K562 (cell line): Measurements from ENCODE around the gene NODAL. TPM values are rescaled to one million over a fixed set of nuclear protein-coding genes. Genes with fewer than 3 reads are reported as not detected.
A peak's percentile ranks its signal among the peaks of the same experiment; 100 is the strongest.

ENCODE experiments used
- ATAC-seq: fragments of 200-7000 bp; cut with Tn5 transposase; 3 replicates; pipeline ENCODE4 v1.9.1; 2020; ENCODE audit warnings: moderate library complexity
- BruUV-seq: library from RNA; stranded (reverse); fragments of 400-500 nt; replicated peaks from 2 replicates; lab custom pipeline; 2021; lab: Mats Ljungman, UMichigan
- CTCF ChIA-PET: fragments of 300-600 bp; formaldehyde crosslinking; extraction: SDS; loops from one replicate; lab custom pipeline; 2021; ENCODE audit warnings: low intra/inter-chr PET ratio; lab: Yijun Ruan, JAX
- POLR2A ChIA-PET: fragments of 300-600, 350-650 bp; sonication (Branson Sonifier 250); formaldehyde crosslinking; extraction: SDS; loops from one replicate; lab custom pipeline; 2021; ENCODE audit warnings: antibody characterized with exemption, inconsistent platforms; lab: Yijun Ruan, JAX
- DNase-seq, 4 experiments: peaks; one replicate each; pipeline versions ENCODE4 v3.0.0 to v3.0.0-alpha.2; 2011 to 2018; ENCODE audit warnings: low spot score in 3 of 4, mixed read lengths in 3 of 4; ENCODE audit errors: extremely low read depth in 1 of 4
- FAIRE-seq: peaks from 2 replicates; lab custom pipeline; 2011; peaks lifted over from hg19 to GRCh38; lab: Jason Lieb, UNC
- H2AFZ ChIP-seq: 2 replicates; pipeline ENCODE4 v1.6.0; 2011; ENCODE audit warnings: low read depth, low read length, control low read depth, inconsistent platforms
- H3K27ac ChIP-seq: fragments of 200-600 bp; 3 replicates; pipeline ENCODE4 v1.8.0; 2011; ENCODE audit warnings: low read depth, mild to moderate bottlenecking, control low read depth, inconsistent platforms, low read length, moderate library complexity, mixed read lengths; ENCODE audit errors: extremely low read depth
- H3K27me3 ChIP-seq, 2 experiments: fragments of 300-600 bp in 1 of 2; 2 replicates in 1 of 2; 3 replicates in 1 of 2; pipeline versions ENCODE4 v1.6.0 to v1.8.0; 2011; ENCODE audit warnings: inconsistent platforms in 2 of 2, low read length in 2 of 2, mild to moderate bottlenecking in 1 of 2, mixed read lengths in 1 of 2, moderate library complexity in 1 of 2; ENCODE audit not compliant: control insufficient read depth in 2 of 2, insufficient read depth in 2 of 2
- H3K36me3 ChIP-seq: fragments of 300-600 bp; 3 replicates; pipeline ENCODE4 v1.8.0; 2011; ENCODE audit warnings: mild to moderate bottlenecking, low read length, inconsistent platforms; ENCODE audit not compliant: control insufficient read depth, insufficient read depth
- H3K4me1 ChIP-seq, 2 experiments: fragments of 200-600 bp in 1 of 2; replicated peaks in 1 of 2; 2 replicates in 1 of 2; 3 replicates in 1 of 2; pipeline versions ENCODE4 v1.5.1 to v1.8.0; 2011; ENCODE audit warnings: inconsistent platforms in 2 of 2, low read length in 2 of 2, mild to moderate bottlenecking in 1 of 2, mixed read lengths in 1 of 2, moderate library complexity in 1 of 2; ENCODE audit not compliant: control insufficient read depth in 2 of 2, insufficient read depth in 2 of 2
- H3K4me2 ChIP-seq: 2 replicates; pipeline ENCODE4 v1.6.1; 2011; ENCODE audit warnings: low read length, control low read depth, inconsistent platforms, mixed read lengths; ENCODE audit not compliant: insufficient read depth
- H3K4me3 ChIP-seq: fragments of 200-600 bp; sonication (generic), shearing (Covaris generic); 2 replicates; pipeline ENCODE4 v1.5.1; 2016; ENCODE audit warnings: control low read depth, inconsistent platforms
- H3K79me2 ChIP-seq: fragments of 200-600 bp; 3 replicates; pipeline ENCODE4 v1.8.0; 2011; ENCODE audit warnings: low read length, inconsistent platforms; ENCODE audit not compliant: control insufficient read depth, insufficient read depth
- H3K9ac ChIP-seq, 2 experiments: 2 replicates each; pipeline versions ENCODE4 v1.6.0 to v1.6.1; 2011; ENCODE audit warnings: low read depth in 2 of 2, low read length in 2 of 2, control low read depth in 1 of 2, inconsistent platforms in 1 of 2, mild to moderate bottlenecking in 1 of 2, mixed read lengths in 1 of 2; ENCODE audit not compliant: insufficient read depth in 1 of 2
- H3K9me1 ChIP-seq: one replicate; pipeline ENCODE4 v1.6.0; 2011; ENCODE audit warnings: inconsistent platforms, mild to moderate bottlenecking, low read length, moderate library complexity; ENCODE audit not compliant: control insufficient read depth, insufficient read depth
- H3K9me3 ChIP-seq: replicated peaks from 2 replicates; pipeline ENCODE4 v1.5.1; 2011; ENCODE audit warnings: low read depth, low read length, inconsistent platforms; ENCODE audit not compliant: control insufficient read depth, insufficient read depth
- H4K20me1 ChIP-seq: replicated peaks from 2 replicates; pipeline ENCODE4 v1.6.1; 2011; ENCODE audit warnings: low read length, inconsistent platforms, mixed read lengths; ENCODE audit not compliant: control insufficient read depth, insufficient read depth
- BRD4 ChIP-seq: fragments of 200-600 bp; sonication (generic); IDR thresholded peaks from 2 replicates; pipeline ENCODE4 v1.6.1; 2017; ENCODE audit warnings: inconsistent platforms
- E2F1 ChIP-seq: sonication (generic); formaldehyde crosslinking; IDR thresholded peaks from 2 replicates; pipeline ENCODE4 v1.8.1; 2023; ENCODE audit warnings: mild to moderate bottlenecking, missing genetic modification reagents, moderate library complexity
- ELF1 ChIP-seq: fragments of 200-800 bp; sonication (Bioruptor generic); IDR thresholded peaks from 2 replicates; pipeline ENCODE4 v1.6.1; 2016; ENCODE audit warnings: missing genetic modification characterization, missing compliant biosample characterization
- ETV1 ChIP-seq: fragments of 450-650 bp; conservative IDR thresholded peaks from 2 replicates; pipeline ENCODE4 v1.6.1; 2016; ENCODE audit warnings: missing genetic modification characterization, control low read depth, low read depth, missing compliant biosample characterization
- GABPB1 ChIP-seq: sonication (generic); formaldehyde crosslinking; IDR thresholded peaks from 2 replicates; pipeline ENCODE4 v1.8.0; 2022; ENCODE audit warnings: mild to moderate bottlenecking, missing genetic modification reagents
- GMEB1 ChIP-seq: fragments of 250-450 bp; sonication (Bioruptor Pico); IDR thresholded peaks from 2 replicates; pipeline ENCODE4 v1.4.0; 2020; ENCODE audit warnings: mild to moderate bottlenecking
- HCFC1 ChIP-seq: IDR thresholded peaks from 2 replicates; pipeline ENCODE4 v1.6.1; 2012; ENCODE audit warnings: low read depth, low read length, improper control_type of control experiment
- MBD2 ChIP-seq: sonication (generic); IDR thresholded peaks from 2 replicates; pipeline ENCODE4 v1.6.1; 2016; ENCODE audit warnings: low read depth, borderline replicate concordance
- MECOM ChIP-seq: fragments of 250-450 bp; sonication (Bioruptor Pico); IDR thresholded peaks from 2 replicates; pipeline ENCODE4 v1.8.0; 2022; ENCODE audit warnings: inconsistent platforms
- MTA3 ChIP-seq: fragments of 450-650 bp; formaldehyde crosslinking; IDR thresholded peaks from 2 replicates; pipeline ENCODE4 v1.6.1; 2017; ENCODE audit warnings: mild to moderate bottlenecking, borderline replicate concordance
- POLR3A ChIP-seq: IDR thresholded peaks from 2 replicates; pipeline ENCODE4 v1.6.1; 2011; ENCODE audit warnings: borderline replicate concordance, mild to moderate bottlenecking, moderate library complexity; ENCODE audit not compliant: insufficient read length, insufficient read depth; ENCODE audit errors: extremely low read depth
- SAFB ChIP-seq: fragments of 200-400 bp; formaldehyde crosslinking; IDR thresholded peaks from 2 replicates; pipeline ENCODE4 v1.6.1; 2017; ENCODE audit warnings: low read depth, low read length, borderline replicate concordance
- SRSF3 ChIP-seq: fragments of 200-400 bp; formaldehyde crosslinking; IDR thresholded peaks from 2 replicates; pipeline ENCODE4 v1.6.1; 2016; ENCODE audit warnings: mild to moderate bottlenecking, low read length, moderate library complexity; ENCODE audit not compliant: insufficient read depth
- TCF7 ChIP-seq: sonication (generic); IDR thresholded peaks from 2 replicates; pipeline ENCODE4 v1.6.1; 2016; ENCODE audit warnings: antibody characterized with exemption, borderline replicate concordance
- ZBTB9 ChIP-seq: fragments of 450-650 bp; formaldehyde crosslinking; IDR thresholded peaks from 2 replicates; pipeline ENCODE4 v1.4.0; 2020; ENCODE audit warnings: mild to moderate bottlenecking, moderate library complexity
- ZFX ChIP-seq: sonication (generic); formaldehyde crosslinking; IDR thresholded peaks from 2 replicates; pipeline ENCODE4 v1.8.0; 2022; ENCODE audit warnings: mild to moderate bottlenecking, missing genetic modification reagents, moderate library complexity
- ZNF511 ChIP-seq: sonication (generic); formaldehyde crosslinking; IDR thresholded peaks from 2 replicates; pipeline ENCODE4 v1.8.0; 2022; ENCODE audit warnings: mild to moderate bottlenecking, missing genetic modification reagents
- whole genome bisulfite sequencing: fragments of 100-300 bp; shearing (Covaris generic); methylation state at CpG from one replicate; pipeline ENCODE4 v1.1.6; 2016; ENCODE audit warnings: low coverage, mixed read lengths; ENCODE audit not compliant: insufficient coverage; ENCODE audit errors: missing lambda C conversion rate; 5-methylcytosine and 5-hydroxymethylcytosine counted together
- in situ Hi-C: fragments of 300-500 bp; cut with MboI; formaldehyde crosslinking; loops from 4 replicates; pipeline ENCODE4 v1.15.0; 2018; ENCODE audit warnings: inconsistent platforms, mixed read lengths
- intact Hi-C: fragments of 100-400 bp; cut with micrococcal nuclease; formaldehyde crosslinking; loops from 2 replicates; pipeline ENCODE4 v1.14.2; 2022
- polyA plus RNA-seq, 8 experiments: library from polyadenylated mRNA; depleted of rRNA in 4 of 8; stranded (reverse) in 5 of 8; unstranded in 3 of 8; fragments of >200 nt; fragmentation: Nextera tagmentation in 2 of 8; fragmentation: Illumina TruSeq in 1 of 8; extraction: Ambion mirVana in 2 of 8; extraction: Trizol in 1 of 8; gene quantifications; 2 replicates each; pipeline versions ENCODE4 v1.2.1 to v1.2.3, GENCODE V29; 2011 to 2014; ENCODE audit warnings: inconsistent platforms in 1 of 8, missing spikeins in 1 of 8
- total RNA-seq, 7 experiments: library from RNA; depleted of rRNA in 6 of 7; stranded (reverse); fragments of >200 nt in 6 of 7; fragmentation: Illumina TruSeq in 2 of 7; extraction: Trizol in 2 of 7; gene quantifications; 2 replicates each; pipeline versions ENCODE4 v1.2.1 to v1.2.3, GENCODE V29; 2011 to 2021; ENCODE audit warnings: low replicate concordance in 1 of 7

The NODAL gene
- total and polyA plus RNA-seq, 9 of the 15 experiments (the other 6 are each of a cell fraction or from before 2014, with no cell fraction given): not detected

GRCh38 chr10:70404036-70404786 lies 37.3 kb downstream of the NODAL start, which contains the start of gene EIF4EBP2:
Gene EIF4EBP2 (plus strand): TSS chr10:70404145. CDS start chr10:70404402, 257 bp downstream.
- DNase-seq: peak; percentile 95 to 99 (median 96)
- Histone ChIP-seq H3K27me3 (no peaks in the 10 kb centered on the region), H3K36me3 (peaks cover 20% of the 10 kb centered on the region), H3K9ac (peak within 1 kb of the TSS; percentile 85 to 99), H4K20me1 (peaks cover 25% of the 10 kb centered on the region), H3K4me1 (peaks cover 30 to 31% of the 10 kb centered on the region in 2 experiments), H3K4me2 (peak within 1 kb of the TSS; percentile 88), H3K79me2 (peaks cover 40% of the 10 kb centered on the region), H3K9me3 (no peaks in the 10 kb centered on the region), H3K9me1 (no peaks in the 10 kb centered on the region), H3K27ac (peak within 1 kb of the TSS; percentile 84), H2AFZ (peak within 1 kb of the TSS; percentile 96), H3K4me3 (peak within 1 kb of the TSS; percentile 89)
- WGBS: under 1% methylated on average over 66 of the region's 103 CpGs
- POLR2A ChIA-PET: interaction anchor here (0.6 to 3.5 kb wide), 25 partner anchors 8 to 869 kb away, joined by 3 to 27 read pairs (median 4); no protein-coding TSS in a partner anchor
- CTCF ChIA-PET: no interaction called here
- in situ Hi-C loops (no loop called here), intact Hi-C loops (loop anchor here (2.0 kb wide), 1 partner anchor 21 kb away; the partner anchor contains the start of gene LRRC20)
- no TSS peak for BruUV-seq
- ATAC-seq: peak; percentile 61
- peak; percentile 89 for FAIRE-seq
- TF ChIP-seq GMEB1 (CRISPR knock-in tag): no peak
- peak; percentile 71 for TF ChIP-seq SAFB
- no peak for TF ChIP-seq BRD4
- TF ChIP-seq GABPB1: peak; percentile 94
- peak; percentile 58; the same call in 1 of the 2 replicates for TF ChIP-seq MTA3
- TF ChIP-seq MECOM (CRISPR knock-in tag): no peak
- no peak for TF ChIP-seq POLR3A
- TF ChIP-seq E2F1 (CRISPR knock-in tag): peak; percentile 62
- TF ChIP-seq ETV1: peak; percentile 97
- TF ChIP-seq TCF7: no peak
- TF ChIP-seq ZNF511: peak; percentile 28
- peak; percentile 51 for TF ChIP-seq ZFX (CRISPR knock-in tag)
- peak; percentile 88; the same call in 1 of the 2 replicates for TF ChIP-seq MBD2
- TF ChIP-seq HCFC1: peak; percentile 61
- TF ChIP-seq SRSF3: no peak
- TF ChIP-seq ZBTB9 (CRISPR knock-in tag): peak; percentile 75; the same call in 1 of the 2 replicates
- TF ChIP-seq ELF1: peak; percentile 78
